Measurements from ENCODE around the gene ANKRD11.

- TF ChIP-seq CTCF (IDR thresholded peaks at IDR 0.05; ENCODE audit: low read length) (no peak), EZH2phosphoT487 (IDR thresholded peaks at IDR 0.05; ENCODE audit: low read length) (no peak)
Measured at GRCh38 chr16:89338863-89339262, 151.5 kb downstream of the ANKRD11 start.

Measured in MM.1S (cell line).